OCI-LY1 (cell line): Measurements from ENCODE around the gene C2CD3.

ENCODE experiments used
- EZH2 ChIP-seq: fragments of 200-600 bp; sonication (generic), shearing (Covaris generic); IDR thresholded peaks from 2 replicates; pipeline ENCODE4 v1.8.0; 2017; ENCODE audit warnings: borderline replicate concordance, mixed run types, mild to moderate bottlenecking, antibody characterized with exemption, low read length, moderate library complexity, mixed read lengths
- TF ChIP-seq, protein P1 (sequence below): fragments of 200-600 bp; sonication (generic), shearing (Covaris generic); IDR thresholded peaks from 2 replicates; pipeline ENCODE4 v1.5.1; 2017; ENCODE audit warnings: mild to moderate bottlenecking, antibody characterized with exemption, low read length, moderate library complexity, mixed read lengths

DNA sequence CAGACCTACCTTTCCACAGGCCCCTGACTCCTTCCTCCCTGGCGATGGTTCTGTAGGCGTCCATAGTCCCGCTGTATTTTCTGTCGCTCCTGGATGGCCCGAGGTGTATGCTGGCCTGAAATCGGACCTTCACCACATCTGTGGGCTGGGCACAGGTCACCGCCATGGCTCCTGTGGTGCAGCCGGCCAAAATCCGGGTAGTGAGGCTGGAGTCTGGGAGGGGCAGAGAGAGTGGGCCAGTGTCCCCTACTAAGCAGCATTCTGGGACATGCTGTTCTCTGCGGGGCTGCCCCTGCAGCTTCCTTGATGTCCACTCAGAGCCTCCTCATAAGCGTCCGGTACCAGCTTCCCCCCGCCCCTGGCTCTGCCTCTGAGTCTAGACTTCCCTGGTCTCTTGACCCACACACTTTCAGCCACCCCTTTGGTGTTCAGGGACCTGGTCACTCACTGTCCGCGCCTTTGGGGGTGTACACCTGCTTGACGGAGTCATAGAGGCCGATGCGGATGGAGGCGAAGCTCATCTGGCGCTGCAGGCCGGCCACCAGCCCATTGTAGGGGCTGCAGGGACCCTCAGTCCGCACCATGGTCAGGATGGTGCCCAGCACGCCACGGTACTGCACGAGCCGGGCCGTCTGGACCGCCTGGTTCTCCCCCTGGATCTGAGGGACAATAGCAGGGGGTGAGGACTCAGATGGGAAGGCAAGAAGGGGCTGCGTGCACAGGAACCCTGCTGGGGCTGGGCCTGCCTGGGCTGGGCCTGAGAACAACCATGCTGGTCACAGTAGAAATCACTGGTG, 164.9 kb downstream of the C2CD3 start:
- TF ChIP-seq, protein P1, sequence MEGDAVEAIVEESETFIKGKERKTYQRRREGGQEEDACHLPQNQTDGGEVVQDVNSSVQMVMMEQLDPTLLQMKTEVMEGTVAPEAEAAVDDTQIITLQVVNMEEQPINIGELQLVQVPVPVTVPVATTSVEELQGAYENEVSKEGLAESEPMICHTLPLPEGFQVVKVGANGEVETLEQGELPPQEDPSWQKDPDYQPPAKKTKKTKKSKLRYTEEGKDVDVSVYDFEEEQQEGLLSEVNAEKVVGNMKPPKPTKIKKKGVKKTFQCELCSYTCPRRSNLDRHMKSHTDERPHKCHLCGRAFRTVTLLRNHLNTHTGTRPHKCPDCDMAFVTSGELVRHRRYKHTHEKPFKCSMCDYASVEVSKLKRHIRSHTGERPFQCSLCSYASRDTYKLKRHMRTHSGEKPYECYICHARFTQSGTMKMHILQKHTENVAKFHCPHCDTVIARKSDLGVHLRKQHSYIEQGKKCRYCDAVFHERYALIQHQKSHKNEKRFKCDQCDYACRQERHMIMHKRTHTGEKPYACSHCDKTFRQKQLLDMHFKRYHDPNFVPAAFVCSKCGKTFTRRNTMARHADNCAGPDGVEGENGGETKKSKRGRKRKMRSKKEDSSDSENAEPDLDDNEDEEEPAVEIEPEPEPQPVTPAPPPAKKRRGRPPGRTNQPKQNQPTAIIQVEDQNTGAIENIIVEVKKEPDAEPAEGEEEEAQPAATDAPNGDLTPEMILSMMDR, result no peak
- TF ChIP-seq EZH2, result no peak
